GM12878 (cell line): ENCODE measurements around the gene RASSF10. TPM values are rescaled to one million over a fixed set of nuclear protein-coding genes. Genes with fewer than 3 reads are reported as not detected.

Experiments used
- ATAC-seq: fragments of 200-7000 bp; cut with Tn5 transposase; 3 replicates; pipeline ENCODE4 v1.9.1; 2020; ENCODE audit warnings: mild to moderate bottlenecking, moderate library complexity
- BruUV-seq: library from RNA; stranded (reverse); fragments of 400-500 nt; replicated peaks from 2 replicates; lab custom pipeline; 2021; lab: Mats Ljungman, UMichigan
- CTCF ChIA-PET: fragments of 300-600 bp; sonication (Branson Sonifier 250); formaldehyde crosslinking; extraction: SDS; loops from one replicate; lab custom pipeline; 2021; ENCODE audit warnings: inconsistent platforms; lab: Yijun Ruan, JAX
- POLR2A ChIA-PET: fragments of 350-600 bp; formaldehyde crosslinking; extraction: SDS; loops from one replicate; lab custom pipeline; 2021; ENCODE audit warnings: inconsistent platforms; lab: Charles Lee
- RAD21 ChIA-PET: fragments of 300-600 bp; sonication (Branson Sonifier 250); formaldehyde crosslinking; loops from one replicate; lab custom pipeline; 2023; ENCODE audit warnings: antibody characterized with exemption; ENCODE audit not compliant: unreplicated experiment; lab: Charles Lee
- SMC1A ChIA-PET: fragments of 300-600 bp; sonication (Branson Sonifier 250); formaldehyde crosslinking; loops from one replicate; lab custom pipeline; 2023; ENCODE audit not compliant: unreplicated experiment, uncharacterized antibody; lab: Charles Lee
- DNase-seq: peaks from one replicate; pipeline ENCODE4 v3.0.0-alpha.2; 2011; ENCODE audit warnings: low read depth, low spot score
- FAIRE-seq: peaks from 3 replicates; lab custom pipeline; 2011; peaks lifted over from hg19 to GRCh38; lab: Jason Lieb, UNC
- H2AFZ ChIP-seq: 2 replicates; pipeline ENCODE4 v1.6.0; 2011; ENCODE audit warnings: low read depth, low read length, control low read depth; ENCODE audit not compliant: control insufficient read depth
- H3K27ac ChIP-seq: 2 replicates; pipeline ENCODE4 v1.5.1; 2011; ENCODE audit warnings: control low read depth; ENCODE audit not compliant: control insufficient read depth, insufficient read depth
- H3K27me3 ChIP-seq, 2 experiments: replicated peaks in 1 of 2; 2 replicates each; pipeline versions ENCODE4 v1.6.0 to v1.6.1; 2011; ENCODE audit warnings: low read length in 1 of 2; ENCODE audit not compliant: control insufficient read depth in 2 of 2, insufficient read depth in 2 of 2
- H3K36me3 ChIP-seq, 2 experiments: 2 replicates each; pipeline ENCODE4 v1.5.1; 2011; ENCODE audit warnings: low read length in 1 of 2; ENCODE audit not compliant: control insufficient read depth in 2 of 2, insufficient read depth in 2 of 2
- H3K4me1 ChIP-seq: 2 replicates; pipeline ENCODE4 v1.6.1; 2011; ENCODE audit warnings: mild to moderate bottlenecking, low read length, moderate library complexity, mixed read lengths; ENCODE audit not compliant: control insufficient read depth, insufficient read depth
- H3K4me2 ChIP-seq: 2 replicates; pipeline ENCODE4 v1.6.0; 2011; ENCODE audit warnings: control low read depth; ENCODE audit not compliant: control insufficient read depth, insufficient read depth
- H3K4me3 ChIP-seq: fragments of 200-600 bp; sonication (generic); 2 replicates; pipeline ENCODE4 v1.5.1; 2016
- H3K79me2 ChIP-seq: 2 replicates; pipeline ENCODE4 v1.6.0; 2011; ENCODE audit warnings: low read length; ENCODE audit not compliant: control insufficient read depth, insufficient read depth
- H3K9ac ChIP-seq: 2 replicates; pipeline ENCODE4 v1.8.0; 2011; ENCODE audit warnings: low read length, control low read depth, mixed read lengths; ENCODE audit not compliant: control insufficient read depth, insufficient read depth
- H3K9me3 ChIP-seq: replicated peaks from 3 replicates; pipeline ENCODE4 v1.5.1; 2011; ENCODE audit warnings: mild to moderate bottlenecking, low read length; ENCODE audit not compliant: control insufficient read depth, insufficient read depth
- H4K20me1 ChIP-seq: 2 replicates; pipeline ENCODE4 v1.6.0; 2011; ENCODE audit not compliant: control insufficient read depth, insufficient read depth
- ATF2 ChIP-seq: IDR thresholded peaks from 2 replicates; pipeline ENCODE4 v1.6.1; 2012; ENCODE audit warnings: low read length, inconsistent platforms
- BCL11A ChIP-seq: IDR thresholded peaks from 2 replicates; pipeline ENCODE4 v1.6.1; 2011; ENCODE audit warnings: low read depth, low read length
- SMAD5 ChIP-seq: IDR thresholded peaks from 2 replicates; pipeline ENCODE4 v1.6.1; 2016; ENCODE audit warnings: antibody characterized with exemption, low read depth
- WGBS: methylation state at CpG from one replicate; pipeline ENCODE4 v1.1.6; 2016; ENCODE audit warnings: low lambda C conversion rate; ENCODE audit not compliant: insufficient replicate concordance, insufficient coverage; ENCODE audit errors: missing lambda C conversion rate; 5-methylcytosine and 5-hydroxymethylcytosine counted together
- in situ Hi-C: fragments of 300-500 bp; cut with MboI; formaldehyde crosslinking; loops from 9 replicates; pipeline ENCODE4 v1.14.3; 2018; ENCODE audit warnings: mixed read lengths
- intact Hi-C: fragments of 100-400 bp; cut with micrococcal nuclease; formaldehyde crosslinking; loops from one replicate; pipeline ENCODE4 v1.14.2; 2022; ENCODE audit not compliant: unreplicated experiment
- polyA plus RNA-seq, 11 experiments: library from polyadenylated mRNA; depleted of rRNA in 4 of 11; unstranded in 6 of 11; stranded (reverse) in 5 of 11; fragments of >200 nt; fragmentation: Nextera tagmentation in 4 of 11; fragmentation: Illumina TruSeq in 1 of 11; extraction: Ambion mirVana in 4 of 11; extraction: Trizol in 1 of 11; gene quantifications; 1 replicate in 1 of 11; 2 replicates in 10 of 11; pipeline versions ENCODE4 v1.2.1 to v1.2.3, GENCODE V29; 2011 to 2016; ENCODE audit warnings: inconsistent platforms in 2 of 11, missing spikeins in 2 of 11, low read depth in 1 of 11
- total RNA-seq, 4 experiments: library from RNA; depleted of rRNA in 3 of 4; stranded (reverse); fragments of >200 nt in 3 of 4; fragmentation: Illumina TruSeq in 1 of 4; extraction: Trizol in 1 of 4; gene quantifications; 2 replicates each; pipeline versions ENCODE4 v1.2.1 to v1.2.3, GENCODE V29; 2013 to 2021

Gene RASSF10
- total and polyA plus RNA-seq, 10 of the 15 experiments (the other 5 are each of a cell fraction or from before 2014, with no cell fraction given): 0.03 to 0.23 (median 0.09) TPM; not detected in 6

DNA sequence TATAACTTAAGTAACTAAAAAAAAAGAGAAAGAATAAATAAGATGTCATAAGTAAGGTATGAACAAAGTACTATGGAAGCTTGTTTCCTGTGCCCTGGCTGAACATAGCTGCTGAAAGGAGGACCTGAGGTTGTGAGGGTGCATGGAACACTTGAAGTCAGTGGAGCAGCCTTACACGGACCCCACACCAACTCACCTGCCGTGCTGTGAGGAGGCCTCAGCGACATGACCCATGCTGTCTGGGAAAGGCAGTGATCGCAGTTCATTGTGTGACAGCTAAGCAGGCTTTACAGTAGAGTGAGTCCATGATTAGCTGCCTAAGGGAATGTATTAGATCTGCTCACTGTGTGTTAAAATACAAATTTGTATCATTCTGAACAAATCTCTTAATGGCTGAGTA, 17.6 kb downstream of the RASSF10 start:
- no TSS peak for BruUV-seq
- intact Hi-C loops: no loop called here

DNA sequence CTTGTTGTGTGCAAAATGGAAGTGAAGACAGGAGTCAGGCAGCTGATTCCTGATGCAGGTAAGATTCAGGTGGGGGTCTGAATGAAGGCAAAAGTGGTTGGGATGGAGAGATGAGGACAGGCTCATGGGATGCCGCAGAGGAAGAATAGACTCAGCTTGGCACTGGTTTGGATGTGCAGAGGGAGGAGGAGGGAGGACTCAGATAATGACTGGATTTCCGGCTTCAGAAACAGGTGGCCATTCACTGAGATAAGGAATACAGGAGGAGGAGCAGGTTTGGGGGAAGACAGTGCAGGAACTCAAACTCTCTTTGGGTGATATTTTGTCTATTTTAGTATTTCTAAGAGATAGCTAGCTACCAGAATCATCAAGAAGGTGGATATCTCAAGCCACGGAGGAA, 19.2 kb downstream of the RASSF10 start:
- no peak overlapping the region for H3K4me3 ChIP-seq
- H3K4me1 ChIP-seq: no peaks in the 10 kb centered on the region
- SMC1A ChIA-PET: interaction anchor here (0.7 kb wide), 1 partner anchor 11 kb away, joined by 3 read pairs; no protein-coding TSS in a partner anchor
- RAD21 ChIA-PET: no interaction called here
- no peak overlapping the region for H3K4me2 ChIP-seq
- CTCF ChIA-PET: no interaction called here
- no peaks in the 10 kb centered on the region for H4K20me1 ChIP-seq
- in situ Hi-C loops (no loop called here), intact Hi-C loops (no loop called here)
- ATAC-seq (no peak), DNase-seq (no peak), FAIRE-seq (no peak)
- H3K36me3 ChIP-seq: no peaks in the 10 kb centered on the region
- no peaks in the 10 kb centered on the region for H3K79me2 ChIP-seq
- no peak overlapping the region for H3K9ac ChIP-seq
- H3K27ac ChIP-seq: no peak overlapping the region
- no peaks in the 10 kb centered on the region for H3K9me3 ChIP-seq
- no TSS peak for BruUV-seq
- WGBS: 13% methylated on average over 3 of the region's 3 CpGs
- TF ChIP-seq ATF2 (no peak), SMAD5 (no peak)
- POLR2A ChIA-PET: no interaction called here
- H2AFZ ChIP-seq: no peak overlapping the region
- no peaks in the 10 kb centered on the region; a peak in 1 of 4 replicates for H3K27me3 ChIP-seq

More for the DNA sequence above, 17.6 kb downstream of the RASSF10 start:
- FAIRE-seq: no peak
- H3K27ac ChIP-seq: no peak overlapping the region
- ChIA-PET POLR2A (no interaction called here), RAD21 (interaction anchor here (0.8 kb wide), 1 partner anchor 311 kb away, joined by 3 read pairs; no protein-coding TSS in a partner anchor), CTCF (interaction anchor here (1.3 to 1.8 kb wide), 2 partner anchors 10 to 15 kb away, joined by 5 to 6 read pairs; no protein-coding TSS in a partner anchor), SMC1A (interaction anchor here (0.9 to 1.5 kb wide), 4 partner anchors 10 to 34 kb away, joined by 3 to 5 read pairs (median 3); no protein-coding TSS in a partner anchor)
- no peaks in the 10 kb centered on the region; a peak in 1 of 4 replicates for H3K27me3 ChIP-seq
- H3K9me3 ChIP-seq: no peaks in the 10 kb centered on the region
- H3K4me3 ChIP-seq: no peak overlapping the region
- ATAC-seq: no peak; the same call in 2 of the 3 replicates
- H3K79me2 ChIP-seq: no peaks in the 10 kb centered on the region
- no peak for DNase-seq
- no peaks in the 10 kb centered on the region for H3K4me1 ChIP-seq
- no peak overlapping the region for H3K4me2 ChIP-seq
- TF ChIP-seq BCL11A: no peak
- no peak overlapping the region for H3K9ac ChIP-seq
- 64% methylated on average over 4 of the region's 4 CpGs for WGBS
- no peak overlapping the region for H2AFZ ChIP-seq
- in situ Hi-C loops: no loop called here
- H4K20me1 ChIP-seq: no peaks in the 10 kb centered on the region
- no peaks in the 10 kb centered on the region for H3K36me3 ChIP-seq
